ENCODE results near the gene SMIM45.
A peak's percentile ranks its signal among the peaks of the same experiment; 100 is the strongest.

The SMIM45 gene

GRCh38 chr22:41976070-41976901, 24.3 kb downstream of the SMIM45 start (continued):
- TF ChIP-seq CHD7 (IDR thresholded peaks at IDR 0.05; ENCODE audit: insufficient replicate concordance, low read length) (no peak), CEBPB (IDR thresholded peaks at IDR 0.05; ENCODE audit: low read depth, low read length) (no peak), ASH2L (IDR thresholded peaks at IDR 0.05; ENCODE audit: low read length) (no peak), EZH2 (IDR thresholded peaks at IDR 0.05; ENCODE audit: low read depth, low read length, severe bottlenecking) (peak; percentile 36), CHD1 (IDR thresholded peaks at IDR 0.05; ENCODE audit: low read depth, low read length) (no peak), EGR1 (IDR thresholded peaks at IDR 0.05; ENCODE audit: borderline replicate concordance, low read depth, low read length) (peak; percentile 65; the same call in 1 of the 2 replicates), GABPA (IDR thresholded peaks at IDR 0.05; ENCODE audit: borderline replicate concordance, insufficient read depth, low read length) (no peak), USF2 (IDR thresholded peaks at IDR 0.05; ENCODE audit: low read length) (peak; percentile 55), CREB1 (IDR thresholded peaks at IDR 0.05) (no peak), SP1 (IDR thresholded peaks at IDR 0.05; ENCODE audit: low read depth, low read length) (no peak)

Measured in H1 (cell line).